ENCODE data around the gene OSBPL6.

Gene OSBPL6

DNA sequence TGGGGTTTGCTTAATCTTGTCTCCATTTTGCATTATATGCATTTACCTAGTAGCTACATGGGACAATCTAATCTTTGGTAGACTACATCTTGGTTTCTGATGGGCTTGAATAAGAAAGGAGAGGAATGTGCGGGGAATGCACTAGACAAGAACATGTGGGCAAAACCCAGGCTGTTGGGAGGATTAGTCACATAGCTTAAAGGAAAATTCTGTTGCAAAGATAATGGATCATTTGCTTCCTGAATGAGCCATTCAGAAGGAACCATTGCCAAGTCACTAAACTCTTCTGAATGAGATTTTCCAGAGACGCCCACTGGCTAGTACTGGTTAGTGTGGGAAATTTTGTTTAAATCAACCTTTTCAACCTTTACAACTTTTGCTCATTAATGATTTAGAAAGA is 84.8 kb downstream of the OSBPL6 start:
- no peaks in the 10 kb centered on the region for H3K36me3 ChIP-seq (ENCODE audit: control insufficient read depth in 2 of 2, insufficient read depth in 2 of 2, low read length in 2 of 2)
- H3K27ac ChIP-seq (ENCODE audit: low read depth in 2 of 2, low read length in 2 of 2): no peak overlapping the region
- no peaks in the 10 kb centered on the region for H3K27me3 ChIP-seq (ENCODE audit: control insufficient read depth in 2 of 2, insufficient read depth in 2 of 2, low read length in 2 of 2)
- H3K9ac ChIP-seq (ENCODE audit: low read depth in 1 of 2, low read length in 2 of 2): no peak overlapping the region
- H3K4me3 ChIP-seq (ENCODE audit: low read length in 2 of 2): no peak overlapping the region
- H3K4me1 ChIP-seq (ENCODE audit: control insufficient read depth in 2 of 2, insufficient read depth in 2 of 2, low read length in 2 of 2): peaks cover 3 to 5% of the 10 kb centered on the region in 2 donors
- no peaks in the 10 kb centered on the region for H3K9me3 ChIP-seq (ENCODE audit: control insufficient read depth in 2 of 2, low read length in 2 of 2)

DNA sequence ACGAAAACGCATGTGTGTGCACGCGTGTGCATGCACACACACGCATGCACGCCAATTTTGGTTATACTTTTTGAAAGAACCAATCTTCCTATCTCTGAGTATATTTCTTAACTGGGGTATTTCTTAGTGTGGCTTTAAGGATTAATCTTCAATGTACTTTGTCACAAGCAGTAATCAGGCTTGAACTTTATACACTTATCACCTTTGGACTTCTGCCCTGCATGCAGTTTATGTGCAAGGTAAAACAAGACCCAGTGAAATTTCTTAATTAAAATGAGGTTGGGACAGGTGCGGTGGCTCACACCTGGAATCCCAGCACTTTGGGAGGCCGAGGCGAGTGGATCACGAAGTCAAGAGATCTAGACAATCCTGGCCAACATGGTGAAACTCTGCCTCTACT is 85.3 kb downstream of the OSBPL6 start:
- no peak overlapping the region for H3K4me3 ChIP-seq (ENCODE audit: low read length in 2 of 2)
- H3K27ac ChIP-seq (ENCODE audit: low read depth in 2 of 2, low read length in 2 of 2): no peak overlapping the region
- H3K9me3 ChIP-seq (ENCODE audit: control insufficient read depth in 2 of 2, low read length in 2 of 2): no peaks in the 10 kb centered on the region
- no peaks in the 10 kb centered on the region for H3K36me3 ChIP-seq (ENCODE audit: control insufficient read depth in 2 of 2, insufficient read depth in 2 of 2, low read length in 2 of 2)
- H3K27me3 ChIP-seq (ENCODE audit: control insufficient read depth in 2 of 2, insufficient read depth in 2 of 2, low read length in 2 of 2): no peaks in the 10 kb centered on the region
- H3K9ac ChIP-seq (ENCODE audit: low read depth in 1 of 2, low read length in 2 of 2): no peak overlapping the region
- peaks cover 3 to 5% of the 10 kb centered on the region in 2 donors for H3K4me1 ChIP-seq (ENCODE audit: control insufficient read depth in 2 of 2, insufficient read depth in 2 of 2, low read length in 2 of 2)

DNA sequence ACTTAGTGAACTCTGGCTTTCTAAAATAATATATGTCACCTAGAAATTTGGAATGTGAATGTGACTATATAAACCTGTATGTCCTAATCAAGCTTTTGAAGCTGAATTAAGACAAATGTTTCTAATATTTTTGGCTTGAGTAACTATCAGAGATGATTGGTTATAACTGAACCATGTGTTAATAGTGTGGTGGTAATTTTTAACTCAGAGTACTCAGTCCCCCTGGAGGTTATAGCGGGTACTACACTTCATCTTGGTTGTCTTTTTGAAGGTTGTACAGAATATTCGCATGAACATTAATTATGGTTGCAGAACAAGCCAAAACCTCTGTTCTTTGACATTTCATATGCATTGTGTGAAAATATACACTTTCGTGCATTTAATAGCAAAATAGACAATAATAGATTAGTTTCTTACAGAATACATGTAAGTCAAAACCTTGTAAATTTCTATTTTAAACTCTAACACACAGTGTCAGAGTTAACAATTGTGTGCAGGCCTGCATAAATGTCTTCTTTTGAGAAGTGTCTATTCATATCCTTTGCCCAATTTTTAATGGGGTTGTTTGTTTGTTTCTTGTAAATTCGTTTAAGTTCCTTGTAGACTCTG is 86.0 kb downstream of the OSBPL6 start:
- peaks cover 3 to 5% of the 10 kb centered on the region in 2 donors for H3K4me1 ChIP-seq (ENCODE audit: control insufficient read depth in 2 of 2, insufficient read depth in 2 of 2, low read length in 2 of 2)
- H3K9ac ChIP-seq (ENCODE audit: low read depth in 1 of 2, low read length in 2 of 2): no peak overlapping the region
- no peak overlapping the region for H3K27ac ChIP-seq (ENCODE audit: low read depth in 2 of 2, low read length in 2 of 2)
- no peaks in the 10 kb centered on the region for H3K9me3 ChIP-seq (ENCODE audit: control insufficient read depth in 2 of 2, low read length in 2 of 2)
- no peak overlapping the region for H3K4me3 ChIP-seq (ENCODE audit: low read length in 2 of 2)
- H3K36me3 ChIP-seq (ENCODE audit: control insufficient read depth in 2 of 2, insufficient read depth in 2 of 2, low read length in 2 of 2): no peaks in the 10 kb centered on the region
- no peaks in the 10 kb centered on the region for H3K27me3 ChIP-seq (ENCODE audit: control insufficient read depth in 2 of 2, insufficient read depth in 2 of 2, low read length in 2 of 2)

DNA sequence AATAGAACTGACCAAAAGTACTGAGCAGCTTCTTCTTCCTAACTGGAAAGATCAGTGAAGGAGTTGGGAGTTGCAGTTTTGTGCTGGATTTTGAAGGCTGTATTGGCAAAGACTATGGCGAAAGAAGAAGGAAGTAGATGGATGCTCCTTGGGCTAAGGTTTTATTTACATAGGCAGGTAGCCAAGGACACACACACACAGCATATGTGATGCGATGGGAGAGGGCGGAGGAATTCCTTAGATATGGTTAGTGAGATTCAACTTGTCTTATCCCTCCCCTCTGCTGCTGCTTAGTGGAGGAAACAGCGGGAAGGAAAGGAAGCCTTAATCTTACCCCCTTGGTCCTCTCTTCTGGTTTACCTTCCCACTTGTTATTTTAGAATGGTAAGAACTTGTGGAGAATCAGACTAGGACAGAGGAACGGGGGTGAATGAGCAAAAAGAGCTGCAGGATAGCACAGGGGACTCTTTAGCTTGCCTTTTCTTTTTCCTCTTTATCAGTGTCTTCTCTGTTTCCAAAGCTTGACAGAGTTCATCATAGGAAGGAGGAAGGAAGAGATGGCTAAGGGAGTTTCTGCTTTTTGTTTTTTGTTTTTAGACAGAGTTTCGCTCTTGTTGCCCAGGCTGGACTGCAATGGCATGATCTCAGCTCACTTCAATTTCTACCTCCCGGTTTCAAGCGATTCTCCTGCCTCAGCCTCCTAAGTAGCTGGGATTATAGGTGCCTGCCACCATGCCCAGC is 87.9 kb downstream of the OSBPL6 start:
- Histone ChIP-seq H3K27me3 (ENCODE audit: control insufficient read depth in 2 of 2, insufficient read depth in 2 of 2, low read length in 2 of 2) (no peaks in the 10 kb centered on the region), H3K27ac (ENCODE audit: low read depth in 2 of 2, low read length in 2 of 2) (no peak overlapping the region)

DNA sequence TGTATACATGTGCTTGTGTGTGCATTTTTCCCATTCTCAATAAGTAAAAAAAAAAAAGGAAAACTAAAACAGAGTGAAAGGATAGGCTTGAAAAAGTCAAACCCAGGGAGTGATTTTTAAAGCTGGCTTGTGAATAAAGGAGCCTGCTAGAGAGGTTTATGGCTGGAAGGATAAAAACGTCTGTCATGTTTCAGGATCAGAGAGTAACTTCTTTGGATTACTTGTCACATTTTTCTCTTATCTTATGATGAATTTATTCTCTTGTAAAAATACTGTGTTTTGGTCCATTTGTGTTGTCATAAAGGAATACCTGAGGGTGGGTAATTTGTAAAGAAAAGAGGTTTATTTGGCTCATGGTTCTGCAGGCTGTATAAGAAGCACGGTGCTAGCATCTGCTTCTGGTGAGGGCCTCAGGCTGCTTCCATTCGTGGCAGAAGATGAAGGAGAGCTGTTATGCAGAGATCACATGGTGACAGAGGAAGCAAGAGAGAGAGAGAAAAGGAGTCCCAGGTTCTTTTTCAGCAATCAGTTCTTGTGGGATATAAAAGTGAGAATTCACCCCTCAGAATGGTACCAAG is 89.1 kb downstream of the OSBPL6 start:
- Histone ChIP-seq H3K9ac (ENCODE audit: low read depth in 1 of 2, low read length in 2 of 2) (no peak overlapping the region), H3K9me3 (ENCODE audit: control insufficient read depth in 2 of 2, low read length in 2 of 2) (no peaks in the 10 kb centered on the region), H3K27me3 (ENCODE audit: control insufficient read depth in 2 of 2, insufficient read depth in 2 of 2, low read length in 2 of 2) (no peaks in the 10 kb centered on the region), H3K27ac (ENCODE audit: low read depth in 2 of 2, low read length in 2 of 2) (no peak overlapping the region), H3K36me3 (ENCODE audit: control insufficient read depth in 2 of 2, insufficient read depth in 2 of 2, low read length in 2 of 2) (no peaks in the 10 kb centered on the region), H3K4me1 (ENCODE audit: control insufficient read depth in 2 of 2, insufficient read depth in 2 of 2, low read length in 2 of 2) (peaks cover 3 to 5% of the 10 kb centered on the region in 2 donors), H3K4me3 (ENCODE audit: low read length in 2 of 2) (no peak overlapping the region)

More for the DNA sequence above, 87.9 kb downstream of the OSBPL6 start:
- Histone ChIP-seq H3K9me3 (ENCODE audit: control insufficient read depth in 2 of 2, low read length in 2 of 2) (no peaks in the 10 kb centered on the region), H3K4me1 (ENCODE audit: control insufficient read depth in 2 of 2, insufficient read depth in 2 of 2, low read length in 2 of 2) (peaks cover 3 to 5% of the 10 kb centered on the region in 2 donors), H3K4me3 (ENCODE audit: low read length in 2 of 2) (peak overlapping the region; percentile 25 to 27), H3K36me3 (ENCODE audit: control insufficient read depth in 2 of 2, insufficient read depth in 2 of 2, low read length in 2 of 2) (no peaks in the 10 kb centered on the region), H3K9ac (ENCODE audit: low read depth in 1 of 2, low read length in 2 of 2) (no peak overlapping the region)

DNA sequence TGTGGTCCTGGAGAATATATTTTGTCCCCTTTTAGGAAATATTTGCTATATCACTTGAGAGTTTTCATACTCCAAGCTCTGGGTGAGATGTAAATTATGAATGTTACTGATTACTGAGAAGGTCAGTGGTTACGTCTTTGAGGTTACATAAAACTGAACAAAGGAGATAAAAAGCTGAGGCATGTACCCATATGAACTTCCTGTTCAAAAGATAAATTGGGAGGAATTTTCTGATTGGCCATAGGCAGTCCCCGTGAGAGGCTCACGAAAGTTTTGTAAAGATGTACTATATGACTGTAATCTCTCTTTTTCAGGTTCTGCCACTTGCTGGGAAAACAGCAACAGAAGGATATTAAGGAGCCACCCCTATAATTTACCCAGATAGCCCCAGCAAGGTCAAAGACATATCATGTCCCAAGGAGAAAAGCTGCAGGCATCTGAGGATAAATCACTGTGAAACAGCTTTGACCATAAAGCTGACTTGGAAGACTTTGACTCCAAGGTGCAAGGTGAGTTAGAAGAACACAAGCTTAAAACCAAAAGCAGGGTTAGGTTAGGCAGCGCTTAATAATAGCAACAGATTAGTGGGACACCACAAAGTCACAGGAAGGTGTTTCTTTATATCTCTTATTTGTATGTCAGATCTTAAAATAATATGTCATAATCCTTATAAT is 90.4 kb downstream of the OSBPL6 start:
- Histone ChIP-seq H3K27me3 (ENCODE audit: control insufficient read depth in 2 of 2, insufficient read depth in 2 of 2, low read length in 2 of 2) (no peaks in the 10 kb centered on the region), H3K4me1 (ENCODE audit: control insufficient read depth in 2 of 2, insufficient read depth in 2 of 2, low read length in 2 of 2) (peaks cover 3 to 5% of the 10 kb centered on the region in 2 donors), H3K9me3 (ENCODE audit: control insufficient read depth in 2 of 2, low read length in 2 of 2) (no peaks in the 10 kb centered on the region), H3K36me3 (ENCODE audit: control insufficient read depth in 2 of 2, insufficient read depth in 2 of 2, low read length in 2 of 2) (no peaks in the 10 kb centered on the region), H3K27ac (ENCODE audit: low read depth in 2 of 2, low read length in 2 of 2) (no peak overlapping the region), H3K9ac (ENCODE audit: low read depth in 1 of 2, low read length in 2 of 2) (no peak overlapping the region), H3K4me3 (ENCODE audit: low read length in 2 of 2) (no peak overlapping the region)

DNA sequence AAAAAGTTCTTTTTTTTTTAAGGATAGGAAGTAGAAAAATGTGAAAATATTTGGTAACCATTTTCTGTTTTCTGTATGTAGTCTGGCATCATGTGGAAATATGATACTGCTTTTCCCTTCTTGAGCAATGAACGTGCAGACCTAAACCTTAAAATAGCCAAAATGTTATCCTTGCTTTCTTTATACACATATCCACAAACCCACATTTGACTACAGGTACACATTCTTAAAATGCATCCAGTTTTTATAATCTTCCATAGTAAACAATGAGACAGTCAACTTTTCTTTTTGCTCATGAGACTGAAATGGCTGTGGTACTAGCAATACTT is 90.9 kb downstream of the OSBPL6 start:
- Histone ChIP-seq H3K9ac (ENCODE audit: low read depth in 1 of 2, low read length in 2 of 2) (no peak overlapping the region), H3K4me1 (ENCODE audit: control insufficient read depth in 2 of 2, insufficient read depth in 2 of 2, low read length in 2 of 2) (peaks cover 3 to 5% of the 10 kb centered on the region in 2 donors), H3K9me3 (ENCODE audit: control insufficient read depth in 2 of 2, low read length in 2 of 2) (no peaks in the 10 kb centered on the region), H3K36me3 (ENCODE audit: control insufficient read depth in 2 of 2, insufficient read depth in 2 of 2, low read length in 2 of 2) (no peaks in the 10 kb centered on the region), H3K4me3 (ENCODE audit: low read length in 2 of 2) (no peak overlapping the region), H3K27ac (ENCODE audit: low read depth in 2 of 2, low read length in 2 of 2) (no peak overlapping the region), H3K27me3 (ENCODE audit: control insufficient read depth in 2 of 2, insufficient read depth in 2 of 2, low read length in 2 of 2) (no peaks in the 10 kb centered on the region)

DNA sequence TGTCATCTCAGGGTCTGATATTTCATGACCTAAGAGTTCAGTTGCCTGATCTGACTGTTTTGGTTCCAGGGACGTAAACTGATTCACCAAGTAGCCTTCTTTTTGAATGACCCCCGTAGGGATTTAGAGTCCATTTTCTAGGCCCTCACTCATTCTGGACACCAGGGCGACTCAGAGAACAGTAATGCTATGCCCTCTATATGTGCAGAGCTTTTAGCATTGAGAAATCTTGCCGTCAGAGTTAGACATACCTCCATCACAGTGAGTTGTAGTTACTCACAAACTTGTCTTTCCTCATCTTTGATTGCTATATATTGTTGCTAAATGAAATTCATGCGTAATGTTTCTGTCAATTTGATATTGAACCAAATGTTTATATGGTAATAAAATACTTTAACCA is 92.3 kb downstream of the OSBPL6 start:
- peaks cover 3 to 5% of the 10 kb centered on the region in 2 donors for H3K4me1 ChIP-seq (ENCODE audit: control insufficient read depth in 2 of 2, insufficient read depth in 2 of 2, low read length in 2 of 2)
- no peak overlapping the region for H3K9ac ChIP-seq (ENCODE audit: low read depth in 1 of 2, low read length in 2 of 2)
- no peaks in the 10 kb centered on the region for H3K27me3 ChIP-seq (ENCODE audit: control insufficient read depth in 2 of 2, insufficient read depth in 2 of 2, low read length in 2 of 2)
- H3K27ac ChIP-seq (ENCODE audit: low read depth in 2 of 2, low read length in 2 of 2): no peak overlapping the region
- H3K4me3 ChIP-seq (ENCODE audit: low read length in 2 of 2): no peak overlapping the region
- no peaks in the 10 kb centered on the region for H3K36me3 ChIP-seq (ENCODE audit: control insufficient read depth in 2 of 2, insufficient read depth in 2 of 2, low read length in 2 of 2)
- H3K9me3 ChIP-seq (ENCODE audit: control insufficient read depth in 2 of 2, low read length in 2 of 2): no peaks in the 10 kb centered on the region

DNA sequence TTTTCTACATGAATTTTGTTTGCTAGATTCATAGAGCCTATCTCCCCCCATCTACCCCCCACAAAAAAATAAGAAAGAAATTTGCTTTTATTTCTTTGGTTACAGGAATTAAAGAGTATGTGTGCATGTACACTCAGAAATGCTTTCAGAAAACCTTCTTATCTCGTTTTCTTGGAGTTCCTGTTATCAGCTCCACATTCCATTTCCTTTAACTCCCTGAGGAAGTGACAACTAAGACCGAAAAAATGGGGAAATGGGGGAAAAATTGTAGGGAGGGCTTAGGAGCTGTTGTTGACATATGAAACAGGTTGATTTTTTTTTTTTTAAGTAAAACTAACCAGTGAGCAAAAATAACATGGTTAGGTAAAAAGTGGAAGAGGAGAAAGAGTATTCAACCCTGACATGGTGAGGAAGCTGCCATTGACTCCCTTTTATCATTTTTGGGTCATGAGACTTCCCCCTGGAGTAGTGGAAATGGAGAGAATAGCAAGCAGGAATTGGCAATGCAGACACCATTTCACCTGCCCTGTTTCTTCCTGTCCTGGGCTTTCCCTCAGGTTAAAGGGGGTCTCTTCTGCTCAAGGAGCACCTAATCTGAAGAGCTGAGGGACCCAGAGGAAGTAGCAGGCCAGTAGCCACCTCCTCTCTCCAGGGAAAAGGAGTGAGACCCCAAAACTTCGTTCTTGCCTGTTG is 93.5 kb downstream of the OSBPL6 start:
- H3K4me3 ChIP-seq (ENCODE audit: low read length in 2 of 2): no peak overlapping the region
- H3K9me3 ChIP-seq (ENCODE audit: control insufficient read depth in 2 of 2, low read length in 2 of 2): no peaks in the 10 kb centered on the region
- H3K27me3 ChIP-seq (ENCODE audit: control insufficient read depth in 2 of 2, insufficient read depth in 2 of 2, low read length in 2 of 2): no peaks in the 10 kb centered on the region
- no peaks in the 10 kb centered on the region for H3K36me3 ChIP-seq (ENCODE audit: control insufficient read depth in 2 of 2, insufficient read depth in 2 of 2, low read length in 2 of 2)
- no peak overlapping the region for H3K9ac ChIP-seq (ENCODE audit: low read depth in 1 of 2, low read length in 2 of 2)
- no peaks in the 10 kb centered on the region for H3K4me1 ChIP-seq (ENCODE audit: control insufficient read depth in 2 of 2, insufficient read depth in 2 of 2, low read length in 2 of 2)
- H3K27ac ChIP-seq (ENCODE audit: low read depth in 2 of 2, low read length in 2 of 2): no peak overlapping the region

DNA sequence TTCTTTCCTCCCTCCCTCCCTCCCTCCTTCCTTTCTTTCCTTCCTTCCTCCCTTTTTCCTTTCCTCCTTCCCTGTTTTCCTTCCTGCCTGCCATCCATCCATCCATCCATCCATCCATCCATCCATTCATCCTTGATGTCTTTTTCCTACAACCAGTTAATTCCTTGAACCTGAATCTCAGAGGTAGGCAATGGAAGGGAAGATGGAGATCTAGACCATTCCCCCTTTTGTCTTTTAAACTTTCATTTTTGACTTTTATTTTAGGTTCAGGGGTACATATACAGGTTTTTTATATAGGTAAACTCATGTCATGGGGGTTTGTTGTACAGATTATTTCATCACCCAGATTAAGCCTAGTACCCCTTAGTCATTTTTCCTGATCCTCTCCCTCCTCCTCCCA is 97.4 kb downstream of the OSBPL6 start:
- H3K4me3 ChIP-seq (ENCODE audit: low read length in 2 of 2): no peak overlapping the region
- H3K27ac ChIP-seq (ENCODE audit: low read depth in 2 of 2, low read length in 2 of 2): no peak overlapping the region
- no peaks in the 10 kb centered on the region for H3K27me3 ChIP-seq (ENCODE audit: control insufficient read depth in 2 of 2, insufficient read depth in 2 of 2, low read length in 2 of 2)
- H3K36me3 ChIP-seq (ENCODE audit: control insufficient read depth in 2 of 2, insufficient read depth in 2 of 2, low read length in 2 of 2): no peaks in the 10 kb centered on the region
- H3K4me1 ChIP-seq (ENCODE audit: control insufficient read depth in 2 of 2, insufficient read depth in 2 of 2, low read length in 2 of 2): no peaks in the 10 kb centered on the region
- no peaks in the 10 kb centered on the region for H3K9me3 ChIP-seq (ENCODE audit: control insufficient read depth in 2 of 2, low read length in 2 of 2)
- no peak overlapping the region for H3K9ac ChIP-seq (ENCODE audit: low read depth in 1 of 2, low read length in 2 of 2)

All from mucosa of rectum (tissue), 2 donors.